Activated CD8-positive, alpha-beta memory T cell treated with anti-CD3 and anti-CD28 coated beads for 36 hours (primary cell): ENCODE data around the gene TNIP2. TPM values are rescaled to one million over a fixed set of nuclear protein-coding genes. Genes with fewer than 3 reads are reported as not detected.
"Not testable (repeated sequence)": the region's sequence is repeated elsewhere in the genome, so short reads cannot be mapped to it uniquely, and the experiment has no call there.

Experiments
- CTCF ChIA-PET: fragments of 350-600 bp; sonication (Branson Sonifier 250); formaldehyde crosslinking; loops from one replicate; lab custom pipeline; 2021; ENCODE audit warnings: antibody characterized with exemption; lab: Charles Lee
- POLR2A ChIA-PET: fragments of 350-600 bp; sonication (Branson Sonifier 250); formaldehyde crosslinking; loops from one replicate; lab custom pipeline; 2021; ENCODE audit warnings: antibody characterized with exemption; lab: Charles Lee
- total RNA-seq, 2 experiments: library from RNA; stranded (reverse); gene quantifications; one replicate each; pipeline ENCODE4 v1.2.3, GENCODE V29; 2021

Gene TNIP2
- total RNA-seq, 2 experiments from 2014 or later: 85.5 to 86.4 TPM

GRCh38 chr4:2786794-2787229, 30.7 kb upstream of the TNIP2 start:
- ChIA-PET CTCF (interaction anchor here (1.1 to 2.1 kb wide), 3 partner anchors 10 to 23 kb away, joined by 3 to 9 read pairs (median 3); no protein-coding TSS in a partner anchor), POLR2A (no interaction called here)

- ChIA-PET POLR2A (interaction anchor here (0.6 to 1.1 kb wide), 5 partner anchors 12 to 150 kb away, joined by 3 to 8 read pairs (median 3); no protein-coding TSS in a partner anchor), CTCF (interaction anchor here (2.1 kb wide), 1 partner anchor 22 kb away, joined by 9 read pairs; no protein-coding TSS in a partner anchor)
Measured at GRCh38 chr4:2786152-2786671, 30.1 kb upstream of the TNIP2 start.

- ChIA-PET CTCF (interaction anchor here (0.7 to 2.1 kb wide), 3 partner anchors 16 to 252 kb away, joined by 4 to 9 read pairs (median 5); no protein-coding TSS in a partner anchor), POLR2A (interaction anchor here (0.6 to 1.1 kb wide), 5 partner anchors 12 to 150 kb away, joined by 3 to 8 read pairs (median 3); no protein-coding TSS in a partner anchor)
Measured at GRCh38 chr4:2785613-2786012, 29.5 kb upstream of the TNIP2 start.

GRCh38 chr4:2783790-2784189, 27.7 kb upstream of the TNIP2 start:
- ChIA-PET CTCF (interaction anchor here (1.0 to 5.0 kb wide), 3 partner anchors 8 to 179 kb away, joined by 3 to 15 read pairs (median 3); no protein-coding TSS in a partner anchor), POLR2A (no interaction called here)

- POLR2A ChIA-PET: no interaction called here
- CTCF ChIA-PET: interaction anchor here (1.3 to 5.0 kb wide), 2 partner anchors 8 to 18 kb away, joined by 3 to 15 read pairs; no protein-coding TSS in a partner anchor
Measured at GRCh38 chr4:2781911-2782310, 25.8 kb upstream of the TNIP2 start.

- CTCF ChIA-PET: interaction anchor here (5.0 kb wide), 1 partner anchor 17 kb away, joined by 15 read pairs; no protein-coding TSS in a partner anchor
- POLR2A ChIA-PET: not testable (repeated sequence)
Measured at GRCh38 chr4:2780643-2781042, 24.5 kb upstream of the TNIP2 start.

GRCh38 chr4:2771264-2771663, 15.1 kb upstream of the TNIP2 start:
- POLR2A ChIA-PET: interaction anchor here (1.8 kb wide), 1 partner anchor 164 kb away, joined by 7 read pairs; no protein-coding TSS in a partner anchor
- CTCF ChIA-PET: no interaction called here

GRCh38 chr4:2768921-2769336, 12.8 kb upstream of the TNIP2 start:
- ChIA-PET POLR2A (no interaction called here), CTCF (no interaction called here)

- ChIA-PET CTCF (interaction anchor here (1.4 kb wide), 1 partner anchor 43 kb away, joined by 4 read pairs; no protein-coding TSS in a partner anchor), POLR2A (no interaction called here)
Measured at GRCh38 chr4:2768124-2768523, 12.0 kb upstream of the TNIP2 start.

- ChIA-PET POLR2A (no interaction called here), CTCF (interaction anchor here (1.4 kb wide), 1 partner anchor 43 kb away, joined by 4 read pairs; no protein-coding TSS in a partner anchor)
Measured at GRCh38 chr4:2767705-2768074, 11.6 kb upstream of the TNIP2 start.

GRCh38 chr4:2767046-2767704, 11.0 kb upstream of the TNIP2 start:
- CTCF ChIA-PET: interaction anchor here (0.9 to 1.4 kb wide), 2 partner anchors 44 to 51 kb away, joined by 3 to 4 read pairs; no protein-coding TSS in a partner anchor
- POLR2A ChIA-PET: no interaction called here

GRCh38 chr4:2765832-2766526, 9.8 kb upstream of the TNIP2 start:
- POLR2A ChIA-PET: no interaction called here
- CTCF ChIA-PET: interaction anchor here (0.7 to 3.9 kb wide), 4 partner anchors 16 to 89 kb away, joined by 3 to 15 read pairs (median 3); no protein-coding TSS in a partner anchor

- ChIA-PET POLR2A (interaction anchor here (1.0 to 1.8 kb wide), 4 partner anchors 22 to 190 kb away, joined by 3 to 12 read pairs (median 6); no protein-coding TSS in a partner anchor), CTCF (interaction anchor here (0.6 to 3.9 kb wide), 14 partner anchors 19 to 344 kb away, joined by 3 to 15 read pairs (median 4); no protein-coding TSS in a partner anchor)
Measured at GRCh38 chr4:2763511-2763967, 7.4 kb upstream of the TNIP2 start.

- POLR2A ChIA-PET: interaction anchor here (1.8 kb wide), 1 partner anchor 173 kb away, joined by 12 read pairs; no protein-coding TSS in a partner anchor
- CTCF ChIA-PET: interaction anchor here (0.9 to 3.9 kb wide), 12 partner anchors 16 to 199 kb away, joined by 3 to 15 read pairs (median 4); no protein-coding TSS in a partner anchor
Measured at GRCh38 chr4:2762486-2763370, 6.6 kb upstream of the TNIP2 start.

- CTCF ChIA-PET: interaction anchor here (1.3 to 3.9 kb wide), 3 partner anchors 16 to 162 kb away, joined by 4 to 15 read pairs (median 4); no protein-coding TSS in a partner anchor
- POLR2A ChIA-PET: no interaction called here
Measured at GRCh38 chr4:2762048-2762447, 5.9 kb upstream of the TNIP2 start.

- CTCF ChIA-PET: no interaction called here
Measured at GRCh38 chr4:2761035-2761923, 5.1 kb upstream of the TNIP2 start.

GRCh38 chr4:2757426-2757825, 1.3 kb upstream of the TNIP2 start:
- POLR2A ChIA-PET: interaction anchor here (0.8 kb wide), 1 partner anchor 28 kb away, joined by 8 read pairs; no protein-coding TSS in a partner anchor
- CTCF ChIA-PET: no interaction called here

More at GRCh38 chr4:2761035-2761923, 5.1 kb upstream of the TNIP2 start:
- POLR2A ChIA-PET: no interaction called here
